Prostate gland (tissue), 2 donors: ENCODE measurements around the gene IPO11.

Source experiments
- POLR2AphosphoS5 ChIP-seq: sonication (generic); formaldehyde crosslinking; IDR thresholded peaks from one replicate; pipeline ENCODE4 v1.6.1; 2017; ENCODE audit warnings: antibody characterized with exemption
- TF ChIP-seq, protein P1 (sequence below), 4 experiments: fragments of 200-600 bp in 2 of 4; fragments of 450-650 bp in 2 of 4; sonication (generic) in 2 of 4; IDR thresholded peaks; 1 replicate in 3 of 4; 2 replicates in 1 of 4; pipeline ENCODE4 v1.5.1; 2016 to 2019; ENCODE audit warnings: antibody characterized with exemption in 4 of 4, mild to moderate bottlenecking in 2 of 4, moderate library complexity in 2 of 4

DNA sequence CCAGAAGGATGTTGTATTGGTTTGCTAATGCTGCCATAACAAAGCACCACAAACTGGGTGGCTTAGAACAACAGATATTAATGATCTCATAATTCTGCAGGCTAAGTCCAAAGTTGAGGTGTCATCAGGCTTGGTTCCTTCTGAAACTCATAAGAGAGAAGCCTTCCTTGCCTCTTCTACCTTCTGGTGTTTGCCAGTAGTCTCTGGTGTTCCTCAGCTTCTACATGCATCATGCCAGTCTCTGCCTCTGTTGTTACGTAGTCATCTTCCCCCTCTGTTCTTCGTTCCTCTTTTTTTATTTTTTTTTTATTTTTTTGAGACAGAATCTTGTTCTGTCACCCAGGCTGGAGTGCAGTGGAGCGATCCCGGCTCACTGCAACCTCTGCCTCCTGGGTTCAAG, 227.9 kb downstream of the IPO11 start:
- TF ChIP-seq, protein P1, sequence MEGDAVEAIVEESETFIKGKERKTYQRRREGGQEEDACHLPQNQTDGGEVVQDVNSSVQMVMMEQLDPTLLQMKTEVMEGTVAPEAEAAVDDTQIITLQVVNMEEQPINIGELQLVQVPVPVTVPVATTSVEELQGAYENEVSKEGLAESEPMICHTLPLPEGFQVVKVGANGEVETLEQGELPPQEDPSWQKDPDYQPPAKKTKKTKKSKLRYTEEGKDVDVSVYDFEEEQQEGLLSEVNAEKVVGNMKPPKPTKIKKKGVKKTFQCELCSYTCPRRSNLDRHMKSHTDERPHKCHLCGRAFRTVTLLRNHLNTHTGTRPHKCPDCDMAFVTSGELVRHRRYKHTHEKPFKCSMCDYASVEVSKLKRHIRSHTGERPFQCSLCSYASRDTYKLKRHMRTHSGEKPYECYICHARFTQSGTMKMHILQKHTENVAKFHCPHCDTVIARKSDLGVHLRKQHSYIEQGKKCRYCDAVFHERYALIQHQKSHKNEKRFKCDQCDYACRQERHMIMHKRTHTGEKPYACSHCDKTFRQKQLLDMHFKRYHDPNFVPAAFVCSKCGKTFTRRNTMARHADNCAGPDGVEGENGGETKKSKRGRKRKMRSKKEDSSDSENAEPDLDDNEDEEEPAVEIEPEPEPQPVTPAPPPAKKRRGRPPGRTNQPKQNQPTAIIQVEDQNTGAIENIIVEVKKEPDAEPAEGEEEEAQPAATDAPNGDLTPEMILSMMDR (IDR thresholded peaks at IDR 0.05): no peak
- TF ChIP-seq POLR2AphosphoS5: no peak
